ENCODE measurements around the gene TRPV3.
A peak's percentile ranks its signal among the peaks of the same experiment; 100 is the strongest.
"Not testable (repeated sequence)": the region's sequence is repeated elsewhere in the genome, so short reads cannot be mapped to it uniquely, and the experiment has no call there.

Gene TRPV3

DNA sequence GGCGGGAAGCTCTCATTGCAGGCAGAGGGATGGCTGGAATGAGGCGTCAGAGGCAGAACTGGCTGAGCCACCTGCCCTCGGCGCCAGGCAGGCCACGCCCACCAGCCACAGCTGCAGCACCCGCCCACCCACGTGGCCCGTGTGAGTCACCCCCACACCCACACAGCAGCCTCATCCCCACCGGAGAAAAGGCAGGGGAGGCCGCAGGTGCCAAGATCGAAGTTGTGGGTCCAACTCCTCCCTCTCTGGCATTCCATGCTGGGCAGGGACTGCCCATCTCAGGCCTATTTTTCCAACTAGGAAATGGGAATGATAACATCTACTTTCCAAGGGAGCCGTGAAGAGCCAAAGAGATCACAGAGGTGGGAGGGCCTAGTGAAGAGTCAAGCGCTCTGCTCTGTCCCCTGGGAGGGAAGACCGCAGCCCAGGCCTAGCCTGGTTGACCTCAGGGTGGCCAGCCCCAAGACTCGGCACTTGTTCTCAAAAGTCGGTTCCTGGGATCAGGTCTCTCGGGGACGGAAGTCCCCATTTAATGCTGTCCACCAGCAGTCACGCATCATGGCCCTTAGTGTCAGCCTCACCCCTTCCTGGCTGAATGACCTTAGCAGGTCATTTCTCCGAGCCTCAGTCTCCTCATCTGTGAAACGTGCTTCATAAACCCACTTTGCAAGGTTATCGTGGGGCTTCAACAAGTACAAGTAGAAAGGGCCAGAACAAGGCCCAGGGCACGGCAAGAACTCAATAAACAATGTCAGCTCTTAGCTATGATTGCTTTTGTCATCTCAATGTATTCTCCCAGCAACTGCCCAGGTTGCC lies at the start of gene TRPV3:
Gene TRPV3, minus strand, starts transcription at position 45 of the 816 bp plus-strand sequence. CDS start 2,962 bp downstream, outside the sequence.
- DNase-seq, result peak; percentile 78

DNA sequence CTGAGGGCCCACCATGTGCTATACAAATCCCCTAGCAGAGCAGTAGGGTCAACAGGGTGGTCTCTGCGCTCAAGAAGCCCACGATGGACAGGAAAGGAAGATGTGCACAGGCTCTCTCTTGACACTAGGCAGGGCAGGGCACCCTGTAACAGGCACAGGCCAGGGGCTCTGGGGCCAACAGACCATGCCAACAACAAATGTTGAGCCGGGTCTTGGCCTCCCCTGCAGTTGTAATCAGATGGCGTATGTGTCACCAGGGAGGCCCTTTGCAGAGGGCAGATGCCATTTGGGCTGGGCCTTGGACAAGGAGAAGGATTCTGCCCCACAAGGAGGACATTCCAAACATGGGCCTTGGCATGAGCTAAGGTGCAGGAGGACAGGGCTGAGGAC lies 46.3 kb upstream of the TRPV3 start:
- no peak for DNase-seq

DNA sequence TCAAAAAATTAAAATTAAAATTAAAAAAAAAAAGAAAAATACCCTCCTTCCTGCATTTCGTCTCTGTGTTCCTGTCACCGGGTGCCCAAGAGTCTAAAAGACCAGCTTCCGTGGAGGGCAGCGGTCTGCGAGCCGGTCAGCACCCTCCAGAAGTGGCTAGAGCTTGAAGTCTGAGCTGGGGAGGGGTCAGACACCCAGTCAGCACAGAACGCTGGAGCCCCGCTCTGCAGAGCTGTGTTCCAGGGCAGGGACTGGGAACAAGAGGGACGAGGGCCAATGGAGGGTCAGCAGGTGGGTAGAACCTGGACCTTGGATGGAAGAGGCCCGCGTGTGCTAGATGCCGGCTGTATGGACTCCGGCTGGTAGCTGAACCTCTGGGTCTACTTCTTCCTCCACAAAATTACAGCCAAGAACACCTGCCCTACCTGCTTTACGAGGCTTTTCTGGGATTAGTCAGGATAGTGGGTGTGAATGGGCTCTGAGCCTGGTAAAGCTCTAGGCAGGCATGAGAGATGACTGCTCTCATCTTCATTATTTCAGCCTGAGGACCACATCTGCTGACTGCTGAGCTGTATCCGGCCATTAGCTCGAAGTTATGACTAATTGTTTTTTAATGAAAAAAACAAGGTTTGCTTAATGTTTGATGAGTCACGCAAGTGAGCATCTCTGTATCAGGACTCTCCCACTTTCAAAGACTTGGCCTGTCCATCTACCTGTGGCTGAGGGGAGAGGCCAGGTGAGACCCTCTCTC lies 45.7 kb upstream of the TRPV3 start:
- no peak for DNase-seq

DNA sequence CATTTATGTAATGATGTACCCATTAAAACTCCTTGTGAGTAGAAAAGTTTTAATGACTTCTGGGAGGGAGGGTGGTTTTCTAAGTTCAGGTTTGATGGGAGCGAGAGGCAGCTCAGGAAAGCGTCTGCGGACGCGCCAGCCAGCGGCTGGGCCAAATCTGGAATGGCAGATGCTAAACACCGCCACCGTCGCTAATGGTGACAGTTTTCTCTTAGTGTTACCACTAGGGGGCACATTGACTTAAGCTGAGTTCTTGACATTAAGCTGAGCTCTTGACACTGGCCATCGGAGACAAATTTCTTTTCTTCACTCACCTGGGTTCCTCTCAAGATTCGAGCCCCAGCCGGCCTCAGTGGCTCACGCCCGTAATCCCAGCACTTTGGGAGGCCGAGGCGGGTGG lies 44.9 kb upstream of the TRPV3 start:
- DNase-seq, result peak; percentile 57

DNA sequence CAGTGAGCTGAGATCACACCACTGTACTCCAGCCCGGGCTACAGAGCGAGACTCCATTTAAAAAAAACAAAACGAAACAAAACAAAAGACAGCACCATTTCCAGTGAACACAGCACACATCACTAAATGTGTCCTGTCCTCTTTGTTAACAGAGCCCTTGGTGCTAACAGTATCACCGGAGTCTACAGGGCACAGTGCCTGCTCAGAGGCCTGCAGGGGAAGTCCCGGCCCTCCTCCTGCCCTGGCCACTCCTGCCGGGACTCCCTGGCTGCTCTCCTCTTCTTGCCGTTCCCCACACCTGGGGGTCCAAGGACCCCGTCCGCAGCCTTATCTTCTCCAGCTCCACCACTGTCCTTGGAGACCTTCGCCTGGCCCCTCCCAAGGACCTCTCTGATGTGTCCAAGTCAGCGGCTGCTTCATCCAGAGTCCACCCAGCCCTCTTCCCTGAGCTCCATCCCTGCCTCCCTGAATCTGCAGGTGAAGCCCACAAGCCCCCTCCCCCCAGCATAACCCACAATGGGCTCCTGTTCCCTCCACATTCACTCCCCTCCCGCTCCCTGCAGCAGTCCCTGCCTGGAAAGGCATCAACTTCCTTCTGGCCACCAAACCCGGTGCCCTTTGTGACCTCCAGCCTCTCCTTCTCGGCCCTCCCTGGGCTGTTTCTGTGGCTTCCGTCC lies 43.1 kb upstream of the TRPV3 start:
- DNase-seq, result no peak

DNA sequence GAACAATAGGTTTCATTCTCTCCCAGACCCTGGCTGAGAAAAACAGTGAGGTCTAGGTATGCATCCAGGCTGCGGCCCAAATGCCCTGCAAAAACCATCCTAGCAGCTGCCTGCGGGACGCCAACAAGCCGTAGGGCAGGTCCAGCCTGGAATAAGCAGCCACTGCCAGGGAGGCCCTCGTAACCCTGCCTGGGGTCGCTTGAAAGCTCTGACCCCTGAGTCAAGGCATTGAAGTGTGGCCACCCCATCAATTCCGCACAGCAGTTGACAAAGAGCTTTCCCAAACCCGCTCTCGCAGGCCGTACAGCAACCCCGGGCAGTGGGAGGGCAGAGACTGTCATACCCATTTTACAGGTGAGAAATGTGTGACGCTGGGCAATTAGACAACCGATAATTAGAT lies 40.5 kb upstream of the TRPV3 start:
- no peak for DNase-seq

DNA sequence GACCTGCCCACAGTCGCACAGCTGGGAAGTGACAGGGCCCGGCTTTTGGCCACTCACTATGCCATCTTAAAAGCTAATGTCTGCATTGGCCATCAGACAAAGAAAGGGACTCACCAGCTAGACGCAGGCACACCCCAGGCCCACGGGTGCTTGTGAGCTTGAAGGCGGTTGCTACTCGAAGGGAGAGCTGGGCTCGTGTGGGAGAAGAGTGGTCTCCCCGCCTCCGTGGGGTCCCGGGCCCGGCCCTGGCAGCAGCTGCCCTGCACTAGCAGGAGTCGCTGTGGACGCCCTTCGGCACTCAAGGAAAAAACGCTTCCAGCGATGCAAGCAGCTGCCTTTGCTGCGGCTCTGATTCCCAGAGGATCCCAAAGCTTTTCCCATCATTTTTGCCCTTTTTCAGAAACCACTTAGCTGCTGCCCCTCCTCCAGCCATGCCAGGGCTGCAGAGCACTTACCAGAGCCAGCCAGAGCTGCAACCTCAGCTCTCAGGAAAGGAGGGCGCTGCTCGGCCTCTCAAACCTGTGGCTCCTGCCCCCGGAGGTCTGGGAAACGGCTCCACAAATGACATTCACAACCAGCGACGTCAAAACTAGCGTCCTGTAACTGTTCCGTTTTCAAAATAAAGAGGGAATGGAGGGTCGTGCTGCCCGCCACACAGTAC lies 39.3 kb upstream of the TRPV3 start:
- DNase-seq, result no peak

DNA sequence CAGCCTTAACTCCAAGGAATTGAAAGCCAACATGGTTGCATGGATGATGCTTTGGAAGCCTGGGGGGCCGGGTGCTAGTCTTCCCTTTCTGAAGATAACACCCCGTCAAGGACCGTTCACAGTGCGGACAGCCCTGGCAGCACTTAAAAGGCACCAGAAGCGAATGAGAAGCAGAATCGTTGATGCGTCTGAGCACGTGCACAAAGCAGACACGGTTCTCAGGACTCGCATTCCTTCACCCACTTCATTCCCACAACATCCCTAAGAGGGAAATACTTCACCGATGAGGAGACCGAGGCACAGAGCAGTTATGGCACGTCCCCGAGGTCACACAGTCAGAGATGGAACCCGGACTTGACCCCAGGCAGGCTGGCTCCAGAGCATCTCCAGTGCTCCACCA lies 37.4 kb upstream of the TRPV3 start:
- DNase-seq, result no peak

DNA sequence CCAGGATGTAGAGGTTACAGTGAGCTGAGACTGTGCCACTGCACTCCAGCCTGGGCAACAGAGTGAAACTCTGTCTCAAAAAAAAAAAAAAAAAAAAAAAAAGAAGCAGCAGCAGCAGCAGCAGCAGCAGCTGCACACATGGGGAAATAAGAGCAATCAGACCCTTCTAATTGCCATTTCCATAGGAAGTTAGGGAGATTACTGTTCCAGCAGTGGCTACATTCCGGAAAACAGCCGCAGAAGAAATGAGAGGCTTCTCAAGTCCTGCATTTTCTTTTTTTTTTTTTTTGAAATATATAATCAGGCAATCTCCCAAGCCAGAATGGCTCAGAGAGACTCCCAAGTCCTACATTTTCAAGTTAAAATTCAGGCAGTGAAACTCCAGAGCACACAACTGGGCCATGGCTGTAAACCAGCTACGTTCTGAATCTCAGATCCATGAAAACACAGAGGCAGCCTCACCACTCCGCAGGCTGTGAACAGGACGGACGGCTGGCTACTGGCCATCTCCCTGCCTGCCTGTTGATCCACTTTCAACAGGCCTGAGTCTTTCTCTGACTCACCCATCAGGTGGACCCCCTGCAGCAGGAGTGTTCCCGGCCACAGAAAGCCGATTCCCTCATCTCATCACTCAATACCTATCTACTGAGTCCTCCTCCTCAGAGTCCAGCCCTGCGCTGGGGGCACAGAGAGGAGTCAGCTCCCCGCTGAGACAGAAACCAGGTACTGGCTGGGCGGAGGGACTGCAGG lies 36.6 kb upstream of the TRPV3 start:
- no peak for DNase-seq

DNA sequence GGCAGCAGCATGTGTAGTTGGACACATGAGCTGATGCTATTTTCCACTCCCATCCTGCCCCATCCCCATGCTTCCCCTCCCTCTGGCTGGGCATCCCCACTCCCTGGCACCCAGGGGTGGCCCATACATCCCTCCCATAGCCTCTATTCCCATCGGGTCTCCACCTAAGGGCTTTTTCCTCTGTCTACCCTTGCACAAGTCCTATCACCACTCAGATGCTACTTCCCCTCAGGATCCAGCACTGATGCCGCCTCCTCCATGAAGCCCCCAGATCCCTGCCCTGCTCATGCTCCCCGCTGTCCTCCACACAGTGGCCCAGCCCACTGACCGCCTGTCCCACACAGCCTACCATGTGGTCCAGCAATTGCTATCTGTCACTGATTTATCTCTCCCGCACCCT lies 35.8 kb upstream of the TRPV3 start:
- no peak for DNase-seq

DNA sequence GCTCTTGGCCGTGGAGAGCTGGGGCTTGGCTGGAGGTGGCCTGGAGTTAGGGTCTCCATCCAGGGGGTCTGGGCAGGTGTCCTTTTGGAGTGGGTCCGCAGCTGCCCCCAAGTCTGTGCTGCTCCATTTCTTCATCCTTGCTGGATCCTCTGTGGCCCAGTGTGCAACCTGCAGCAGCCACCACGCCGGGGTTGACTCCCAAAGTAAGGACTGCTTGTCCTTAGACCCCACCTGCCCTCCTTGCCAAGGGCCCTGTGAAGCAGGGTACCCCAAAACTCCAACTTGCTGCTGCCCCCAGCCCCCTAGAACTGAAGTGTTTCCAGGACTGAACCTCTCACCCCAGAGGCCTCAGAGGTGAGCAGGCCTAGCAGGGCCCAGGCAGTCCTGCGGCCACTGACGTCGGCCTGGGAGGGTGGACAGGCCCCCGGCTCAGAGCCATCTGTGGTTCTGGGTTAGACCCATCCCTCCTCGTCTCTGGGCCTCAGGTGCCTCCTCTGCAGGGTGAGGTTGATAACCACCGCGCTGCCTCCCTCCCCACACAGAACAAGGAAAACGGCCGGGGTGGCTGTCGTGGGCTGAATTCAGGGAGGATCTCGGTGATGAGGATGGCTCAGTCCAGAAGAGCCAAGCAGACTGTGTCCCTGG lies 34.7 kb upstream of the TRPV3 start:
- DNase-seq, result no peak

DNA sequence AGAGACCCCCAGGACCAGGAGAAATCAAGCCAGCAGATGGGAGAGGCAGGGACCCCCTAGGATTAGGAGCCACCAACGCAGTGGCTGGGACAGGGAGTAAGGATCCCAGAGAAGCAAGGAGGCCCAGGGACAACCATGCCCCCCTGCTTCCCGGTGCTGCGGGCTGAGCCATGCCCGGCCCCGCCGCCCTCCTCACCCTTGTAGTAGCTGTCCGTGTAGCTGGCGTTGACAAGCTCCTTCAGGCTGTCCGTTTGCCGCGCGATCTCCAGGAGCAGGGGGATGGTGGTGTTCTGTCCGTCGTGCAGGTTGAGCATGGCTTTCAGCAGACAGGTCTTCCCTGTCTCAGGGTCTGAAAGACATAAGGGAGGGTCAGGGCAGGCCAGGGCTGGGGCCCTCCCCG lies 33.2 kb upstream of the TRPV3 start:
- no peak for DNase-seq

DNA sequence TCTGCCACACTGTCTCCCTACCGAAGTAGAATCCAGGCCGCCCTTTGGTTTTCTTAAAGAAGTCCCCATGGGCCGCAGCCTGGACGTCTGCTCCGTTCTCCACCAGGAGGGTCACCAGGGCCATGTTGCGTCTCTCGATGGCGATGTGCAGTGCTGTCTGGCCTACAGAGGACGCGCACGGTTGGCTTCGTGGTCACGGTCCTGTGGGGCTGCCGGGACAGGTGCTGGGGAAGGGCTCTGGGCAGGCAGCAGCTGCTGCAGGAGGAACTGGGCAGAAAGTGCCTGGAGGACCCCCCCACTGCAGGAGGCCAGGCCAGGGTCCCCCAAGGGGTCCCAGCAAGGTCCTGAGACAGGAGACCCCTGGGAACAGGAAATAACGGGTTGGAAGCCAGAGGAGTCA lies 32.6 kb upstream of the TRPV3 start:
- DNase-seq, result no peak

DNA sequence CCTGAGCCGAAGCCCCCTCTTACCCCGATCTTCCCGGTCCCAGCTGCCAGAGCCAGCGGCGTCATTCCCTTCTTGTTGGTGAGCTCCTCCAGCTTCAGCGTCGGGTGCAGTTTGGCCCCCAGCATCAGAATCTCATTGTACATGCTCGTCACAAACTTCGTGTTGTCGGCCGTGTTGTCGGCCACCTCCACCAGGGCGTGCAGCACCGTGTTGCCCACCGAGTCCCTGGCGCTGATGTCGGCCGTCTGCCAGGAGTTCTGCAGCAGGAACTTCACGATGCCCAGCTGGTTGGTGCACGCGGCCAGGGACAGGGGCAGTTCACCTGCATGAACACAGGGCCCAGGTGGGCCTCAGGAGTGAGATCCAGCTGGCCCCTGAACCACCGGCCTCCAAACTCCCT lies 32.2 kb upstream of the TRPV3 start:
- no peak for DNase-seq

DNA sequence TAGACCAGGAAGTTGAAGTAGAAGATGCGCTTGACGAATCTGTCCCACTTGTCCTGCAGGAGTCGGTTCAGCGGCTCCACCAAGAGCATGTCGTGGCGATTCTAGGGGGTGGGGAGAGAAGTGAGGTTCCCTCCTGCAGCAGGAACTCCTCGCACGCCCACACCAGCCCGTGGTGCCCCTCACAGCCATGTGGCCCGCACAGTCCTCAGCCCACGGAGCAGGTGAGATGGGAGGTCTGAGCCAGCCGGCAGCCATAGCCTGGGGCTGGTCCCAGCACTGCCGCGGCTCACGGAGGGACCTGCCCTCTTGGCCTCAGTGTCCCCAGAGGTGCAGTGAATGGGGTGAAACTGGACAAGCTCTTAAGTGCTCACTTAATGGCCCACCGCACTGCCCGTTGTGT lies 28.2 kb upstream of the TRPV3 start:
- DNase-seq, result no peak

DNA sequence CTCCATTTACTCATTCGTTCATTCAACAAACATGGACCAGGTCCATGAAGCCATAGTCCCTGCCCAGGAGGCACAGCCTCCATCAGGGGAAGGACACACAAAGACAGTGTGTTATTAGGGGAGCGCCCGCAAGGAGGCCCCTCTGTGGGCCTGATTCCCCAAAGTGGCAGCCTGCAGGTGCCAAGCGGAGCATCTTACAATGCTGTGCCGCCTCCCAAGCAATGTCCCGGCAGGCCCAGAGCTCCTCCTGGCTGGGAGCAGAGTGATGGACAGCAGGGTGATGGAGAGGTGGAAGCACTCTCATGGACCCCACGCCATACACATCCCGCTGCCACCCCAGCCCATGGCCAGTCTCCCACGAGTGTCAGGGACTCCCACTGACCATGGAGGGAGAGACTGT lies 25.8 kb upstream of the TRPV3 start:
- no peak for DNase-seq

DNA sequence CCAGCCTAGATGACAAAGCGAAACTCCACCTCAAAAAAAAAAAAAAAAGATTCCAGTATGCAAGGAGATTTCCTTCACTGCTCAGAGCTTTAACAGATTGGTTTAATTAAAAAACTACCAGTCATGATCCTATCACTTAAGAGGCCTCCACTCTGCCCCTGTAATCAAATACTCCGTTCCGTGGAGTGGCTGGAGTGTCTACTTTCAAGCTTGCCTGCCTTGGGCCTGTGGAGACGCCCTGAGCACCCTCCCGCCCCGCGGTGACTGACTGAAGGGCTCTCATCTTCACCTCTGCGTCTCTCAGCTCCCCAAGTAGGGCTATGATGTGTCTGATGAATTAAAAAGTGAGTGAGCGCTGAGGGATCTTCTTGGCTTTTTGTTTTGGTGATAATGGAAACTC lies 25.3 kb upstream of the TRPV3 start:
- no peak for DNase-seq

DNA sequence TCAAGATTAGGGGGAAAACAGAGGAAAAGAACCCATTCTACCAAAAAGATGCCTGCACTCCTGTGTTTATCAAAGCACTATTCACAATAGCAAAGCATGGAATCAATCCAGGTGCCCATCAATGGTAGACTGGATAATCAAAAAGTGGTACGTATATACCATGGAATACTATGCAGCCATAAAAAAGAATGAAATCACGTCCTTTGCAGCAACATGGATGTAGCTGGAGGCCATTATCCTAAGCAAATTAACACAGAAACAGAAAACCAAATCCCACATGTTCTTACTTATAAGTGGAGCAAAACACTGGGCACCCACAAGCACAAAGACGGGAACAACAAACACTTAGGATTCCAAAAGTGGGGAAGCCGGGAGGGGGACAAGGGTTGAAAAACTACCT lies 21.1 kb upstream of the TRPV3 start:
- DNase-seq, result not testable (repeated sequence)

DNA sequence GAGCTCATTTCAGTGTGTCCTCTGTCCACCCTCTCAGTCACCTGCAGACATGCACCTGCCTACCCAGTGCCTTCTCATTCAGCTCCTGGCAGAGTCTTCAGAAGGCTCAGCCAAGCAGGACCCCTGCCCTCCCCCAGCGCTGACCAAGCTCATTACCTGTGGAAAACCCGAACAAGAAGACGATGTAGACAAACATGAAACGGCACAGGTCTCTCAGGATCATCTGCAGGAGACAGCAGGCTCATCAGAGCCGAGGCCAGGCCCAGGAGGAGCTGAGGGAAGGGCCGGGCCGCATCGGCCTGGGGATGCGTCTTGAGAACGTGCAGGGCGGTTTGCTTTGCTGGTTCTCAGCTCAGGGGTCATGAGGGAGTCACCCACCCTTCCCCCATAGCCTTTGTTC lies 19.4 kb upstream of the TRPV3 start:
- no peak for DNase-seq

DNA sequence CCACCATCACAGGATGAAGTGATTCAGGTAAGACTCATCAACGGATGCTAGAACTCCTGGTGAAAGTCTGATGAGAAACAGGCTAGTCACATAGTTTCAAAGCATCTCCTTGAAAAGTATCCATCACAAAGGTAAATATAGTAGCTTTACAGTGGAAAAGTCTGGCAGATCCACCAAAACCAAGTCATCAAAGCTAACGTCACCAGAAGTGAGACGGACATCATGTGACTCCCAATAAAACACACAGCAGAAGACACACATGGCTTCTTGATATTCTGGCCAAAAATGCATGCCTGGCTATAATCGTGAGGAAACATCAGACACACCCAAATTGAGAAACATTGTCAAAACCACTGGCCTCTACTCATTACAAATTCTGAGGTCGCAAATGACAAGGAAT lies 17.9 kb upstream of the TRPV3 start:
- DNase-seq, result no peak

DNA sequence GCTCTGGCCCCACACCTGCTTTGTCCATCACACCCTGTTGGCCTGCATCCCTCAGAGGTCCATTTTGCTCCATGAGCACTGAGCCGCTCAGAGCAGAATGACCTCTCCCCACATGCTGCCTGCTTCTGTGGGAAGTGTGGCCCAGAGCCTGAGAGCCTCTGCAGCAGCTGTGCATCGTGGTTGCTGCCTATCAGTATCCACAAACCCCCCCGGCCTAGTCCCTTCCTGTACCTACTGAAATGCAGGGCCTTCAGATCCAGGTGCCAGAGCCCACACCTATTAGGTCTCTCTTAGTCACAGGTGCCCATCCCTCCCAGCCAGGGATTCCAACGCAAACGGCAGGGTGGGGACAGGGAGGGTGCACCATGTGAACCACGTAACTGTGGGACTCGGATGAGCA lies 16.6 kb upstream of the TRPV3 start:
- no peak for DNase-seq
